Esophagus muscularis mucosa (tissue), 4 donors: ENCODE results near the gene ZNF398.

Source experiments
- CTCF ChIP-seq, 3 experiments: fragments of 200-600 bp in 2 of 3; fragments of 450-650 bp in 1 of 3; sonication (generic) in 2 of 3; IDR thresholded peaks; one replicate each; pipeline ENCODE4 v1.5.1; 2017 to 2019; ENCODE audit warnings: antibody characterized with exemption in 3 of 3, mild to moderate bottlenecking in 2 of 3, moderate library complexity in 1 of 3
- EP300 ChIP-seq: sonication (generic); formaldehyde crosslinking; IDR thresholded peaks from one replicate; pipeline ENCODE4 v1.6.1; 2017; ENCODE audit warnings: antibody characterized with exemption
- POLR2A ChIP-seq: fragments of 450-650 bp; IDR thresholded peaks from one replicate; pipeline ENCODE4 v1.6.1; 2017; ENCODE audit warnings: antibody characterized with exemption, moderate library complexity, mild to moderate bottlenecking, low read depth
- POLR2AphosphoS5 ChIP-seq, 2 donors: sonication (generic); formaldehyde crosslinking; IDR thresholded peaks; one replicate each; pipeline ENCODE4 v1.6.1; 2017; ENCODE audit warnings: antibody characterized with exemption in 2 of 2

DNA sequence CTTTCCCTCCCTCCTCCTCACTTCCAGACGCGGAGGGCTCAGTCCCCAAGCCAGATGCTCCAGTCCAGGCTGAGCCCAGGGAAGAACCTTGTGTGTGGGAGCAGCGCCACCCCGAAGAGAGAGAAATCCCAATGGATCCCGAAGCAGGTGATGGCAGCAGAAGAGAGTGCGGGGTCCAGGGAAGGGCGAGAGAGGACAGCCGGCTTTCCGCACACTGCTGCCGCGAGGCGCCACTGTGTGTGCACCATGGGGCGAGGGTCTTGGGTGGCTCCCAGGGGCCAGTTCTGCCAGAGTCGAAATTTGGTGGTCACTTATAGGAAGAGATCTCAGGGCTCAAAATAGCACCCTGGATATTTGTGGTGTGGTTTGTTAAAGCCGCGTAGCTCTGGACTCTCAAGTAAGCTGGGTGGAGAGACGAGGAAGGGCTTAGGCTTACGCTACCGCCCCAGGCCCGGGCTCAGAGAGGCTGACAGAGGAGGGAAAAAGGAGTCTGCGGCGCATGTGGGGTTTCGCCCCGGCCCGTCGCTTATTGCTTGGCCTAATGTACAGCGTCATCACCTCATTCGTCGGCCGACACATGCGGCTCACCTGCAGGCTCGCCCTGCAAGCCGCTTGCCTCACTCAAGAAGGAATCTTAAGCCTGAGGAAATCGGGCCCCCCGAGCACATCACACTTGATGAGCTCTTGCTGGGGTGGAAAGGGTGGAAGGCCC is 60.2 kb downstream of the ZNF398 start:
- TF ChIP-seq CTCF (IDR thresholded peaks at IDR 0.05) (no peak), EP300 (no peak), POLR2AphosphoS5 (IDR thresholded peaks at IDR 0.05) (no peak), POLR2A (no peak)
